Heart left ventricle (tissue), 16 donors: ENCODE measurements around the gene WDR73. TPM values are rescaled to one million over a fixed set of nuclear protein-coding genes. Genes with fewer than 3 reads are reported as not detected.

Experiments used
- ATAC-seq, 4 donors: fragments of 200-7000 bp; cut with Tn5 transposase; one replicate each; pipeline ENCODE4 v1.9.1; 2020 to 2022; ENCODE audit warnings: moderate library complexity in 4 of 4, mild to moderate bottlenecking in 3 of 4, moderate number of reproducible peaks in 1 of 4
- DNase-seq, 5 donors: peaks; one replicate each; pipeline ENCODE4 v3.0.0-alpha.2; 2020
- H3K27ac ChIP-seq, 12 donors: fragments of 200-600 bp; sonication (generic) in 4 of 12; one replicate each; pipeline versions ENCODE4 v1.5.0 to v1.8.0; 2016 to 2022; ENCODE audit warnings: mild to moderate bottlenecking in 2 of 12
- H3K27me3 ChIP-seq, 9 donors: fragments of 200-600 bp; sonication (generic) in 2 of 9; one replicate each; pipeline versions ENCODE4 v1.5.1 to v1.8.0; 2016 to 2022; ENCODE audit warnings: mild to moderate bottlenecking in 3 of 9
- H3K36me3 ChIP-seq, 9 donors: fragments of 200-600 bp; sonication (generic) in 2 of 9; one replicate each; pipeline versions ENCODE4 v1.5.0 to v1.8.0; 2018 to 2022; ENCODE audit warnings: mild to moderate bottlenecking in 2 of 9
- H3K4me1 ChIP-seq, 12 donors: fragments of 200-600 bp; sonication (generic) in 4 of 12; one replicate each; pipeline versions ENCODE4 v1.5.0 to v1.8.0; 2016 to 2022; ENCODE audit warnings: mild to moderate bottlenecking in 3 of 12
- H3K4me3 ChIP-seq, 12 donors: fragments of 200-600 bp; sonication (generic) in 4 of 12; one replicate each; pipeline versions ENCODE4 v1.5.0 to v1.8.0; 2017 to 2022; ENCODE audit warnings: mild to moderate bottlenecking in 9 of 12, moderate library complexity in 4 of 12
- H3K9me3 ChIP-seq, 12 donors: fragments of 200-600 bp; sonication (generic) in 4 of 12; one replicate each; pipeline versions ENCODE4 v1.5.0 to v1.8.0; 2016 to 2022; ENCODE audit warnings: mild to moderate bottlenecking in 1 of 12
- CTCF ChIP-seq, 12 donors: fragments of 200-600 bp; sonication (generic) in 4 of 12; IDR thresholded peaks; one replicate each; pipeline versions ENCODE4 v1.5.0 to v1.8.0; 2018 to 2022; ENCODE audit warnings: antibody characterized with exemption in 12 of 12, mild to moderate bottlenecking in 5 of 12
- POLR2A ChIP-seq, 2 donors: fragments of 450-650 bp; IDR thresholded peaks; one replicate each; pipeline ENCODE4 v1.6.1; 2017; ENCODE audit warnings: antibody characterized with exemption in 2 of 2, mild to moderate bottlenecking in 2 of 2, moderate library complexity in 2 of 2
- WGBS, 4 donors: extraction: QIAGEN DNeasy Blood & Tissue Kit in 2 of 4; methylation state at CpG; one replicate each; pipeline versions ENCODE4 v1.1.5 to v1.1.7; 2013 to 2018; 5-methylcytosine and 5-hydroxymethylcytosine counted together
- intact Hi-C, 10 donors: fragments of 100-400 bp; cut with DNase I; formaldehyde crosslinking; loops; one replicate each; pipeline versions ENCODE4 v1.11.1 to v1.14.2; 2022
- polyA plus RNA-seq, 2 donors: library from polyadenylated mRNA; stranded (reverse); fragments of 200-250 nt; gene quantifications; one replicate each; pipeline ENCODE4 v1.2.3, GENCODE V29; 2013
- total RNA-seq, 9 donors: library from RNA; depleted of rRNA in 2 of 9; stranded (reverse); fragments of >200 nt in 2 of 9; fragmentation: NEBNext Ultra II Directional in 3 of 9; extraction: Animal tissue kit (Norgen Biotek cat#: 25700) in 3 of 9; gene quantifications; one replicate each; pipeline versions ENCODE4 v1.1.0 to v1.2.4, GENCODE V29; 2016 to 2023
- donor health status: ischemic (EF 13 %, LVEDD 7.1; RV severe dilation, severe dysfunction).
- donor health status: healthy with polysubstance abuse.
- donor health status: DM: no; HTN: yes; CAD: no.
- donor health status: DM: no; HTN: no; CAD: no.
- donor health status: ischemic (EF 25% LVEDD 6.9; RV normal size, moderate dysfunction).
- donor health status: ischemic (EF 25% LVEDD 5.7; RV mildly dilated, moderate dysfunction).
- donor health status: healthy.
- donor health status: DM: yes; HTN: yes; CAD: no.
- donor health status: ischemic (EF 35%, LVEDD 5.7; RV mildly dilated, moderate dysfunction).
- donor health status: nonischemic (EF 11% LVEDD 7.7; RV severe dilation, severe dysfunction).
- donor health status: DM: yes; HTN: yes; CAD: no.
- donor health status: PGD.
- donor health status: ischemic (EF 29% LVEDD 5.4; RV normal size, mild dysfunction).
- donor health status: nonischemic (EF 23%, LVEDD 6.1; RV moderate dilation, normal function).

Gene WDR73
- total and polyA plus RNA-seq, 11 donors: 8.7 to 22.2 (median 13.9) TPM

- 79 to 93% (median 85%) methylated on average over 2 of the region's 2 CpGs for WGBS, 4 donors
- TF ChIP-seq CTCF (IDR thresholded peaks at IDR 0.05): no peak
- TF ChIP-seq POLR2A (IDR thresholded peaks at IDR 0.05): no peak
- Histone ChIP-seq H3K4me3 (no peak overlapping the region), H3K4me1 (peaks cover 0 to 57% (median 9%) of the 10 kb centered on the region in 12 donors), H3K9me3 (no peaks in the 10 kb centered on the region), H3K27ac (peak overlapping the region in 2 of 12 donors; percentile 27 to 90), H3K27me3 (no peaks in the 10 kb centered on the region), H3K36me3 (no peaks in the 10 kb centered on the region)
- no peak for DNase-seq
- no peak for ATAC-seq
- intact Hi-C loops: loop anchor here in 8 of 10 donors (2.0 to 10.0 kb wide), 7 partner anchors 33 to 447 kb away; partner anchors contain the start of gene ALPK3 (in 2 of the 8)
Measured at GRCh38 chr15:84598250-84598649, 55.8 kb downstream of the WDR73 start.

GRCh38 chr15:84597296-84597695, 56.8 kb downstream of the WDR73 start:
- peaks cover 0 to 57% (median 9%) of the 10 kb centered on the region in 12 donors for H3K4me1 ChIP-seq
- DNase-seq (no peak), ATAC-seq (no peak)
- no peak overlapping the region for H3K27ac ChIP-seq
- TF ChIP-seq CTCF (IDR thresholded peaks at IDR 0.05): no peak
- no peak for TF ChIP-seq POLR2A (IDR thresholded peaks at IDR 0.05)
- no peak overlapping the region for H3K4me3 ChIP-seq
- intact Hi-C loops: loop anchor here in 7 of 10 donors (5.0 to 10.0 kb wide), 6 partner anchors 35 to 448 kb away; partner anchors contain the start of gene ALPK3 (in 2 of the 7)
- H3K9me3 ChIP-seq: no peaks in the 10 kb centered on the region
- no peaks in the 10 kb centered on the region for H3K27me3 ChIP-seq
- WGBS, 4 donors: 66 to 85% (median 75%) methylated on average over 3 of the region's 3 CpGs
- H3K36me3 ChIP-seq: no peaks in the 10 kb centered on the region

- Histone ChIP-seq H3K9me3 (no peaks in the 10 kb centered on the region), H3K27me3 (no peaks in the 10 kb centered on the region), H3K27ac (no peak overlapping the region), H3K4me3 (no peak overlapping the region), H3K4me1 (peaks cover 0 to 51% (median 0%) of the 10 kb centered on the region in 12 donors), H3K36me3 (no peaks in the 10 kb centered on the region)
- intact Hi-C loops: loop anchor here in 7 of 10 donors (5.0 to 10.0 kb wide), 6 partner anchors 37 to 449 kb away; partner anchors contain the start of gene ALPK3 (in 2 of the 7)
- TF ChIP-seq POLR2A (IDR thresholded peaks at IDR 0.05) (no peak), CTCF (IDR thresholded peaks at IDR 0.05) (no peak)
- DNase-seq (peak in 2 of 5 donors; percentile 32 to 56), ATAC-seq (no peak)
- 94 to 96% (median 95%) methylated on average over 2 of the region's 2 CpGs for WGBS, 4 donors
Measured at GRCh38 chr15:84595660-84596059, 58.4 kb downstream of the WDR73 start.

- intact Hi-C loops: loop anchor here in 9 of 10 donors (5.0 to 10.0 kb wide), 8 partner anchors 38 to 450 kb away; partner anchors contain the start of gene ALPK3 (in 2 of the 9)
- H3K4me1 ChIP-seq: peaks cover 0 to 45% (median 0%) of the 10 kb centered on the region in 12 donors
- H3K9me3 ChIP-seq: no peaks in the 10 kb centered on the region
- WGBS, 4 donors: 37 to 85% (median 73%) methylated on average over 3 of the region's 3 CpGs
- TF ChIP-seq CTCF (IDR thresholded peaks at IDR 0.05) (no peak), POLR2A (IDR thresholded peaks at IDR 0.05) (no peak)
- no peaks in the 10 kb centered on the region for H3K27me3 ChIP-seq
- ATAC-seq: no peak
- no peaks in the 10 kb centered on the region for H3K36me3 ChIP-seq
- peak in 1 of 5 donors; percentile 36 for DNase-seq
- no peak overlapping the region for H3K27ac ChIP-seq
- no peak overlapping the region for H3K4me3 ChIP-seq
Measured at GRCh38 chr15:84594617-84595290, 59.3 kb downstream of the WDR73 start.
